ENCODE results near the gene HSPB1. TPM values are rescaled to one million over a fixed set of nuclear protein-coding genes. Genes with fewer than 3 reads are reported as not detected.
A peak's percentile ranks its signal among the peaks of the same experiment; 100 is the strongest.

Gene HSPB1
- total and polyA plus RNA-seq, 2 donors (not counting 1 experiment from before 2014, with no cell fraction given) = 70.0 to 234 TPM

DNA sequence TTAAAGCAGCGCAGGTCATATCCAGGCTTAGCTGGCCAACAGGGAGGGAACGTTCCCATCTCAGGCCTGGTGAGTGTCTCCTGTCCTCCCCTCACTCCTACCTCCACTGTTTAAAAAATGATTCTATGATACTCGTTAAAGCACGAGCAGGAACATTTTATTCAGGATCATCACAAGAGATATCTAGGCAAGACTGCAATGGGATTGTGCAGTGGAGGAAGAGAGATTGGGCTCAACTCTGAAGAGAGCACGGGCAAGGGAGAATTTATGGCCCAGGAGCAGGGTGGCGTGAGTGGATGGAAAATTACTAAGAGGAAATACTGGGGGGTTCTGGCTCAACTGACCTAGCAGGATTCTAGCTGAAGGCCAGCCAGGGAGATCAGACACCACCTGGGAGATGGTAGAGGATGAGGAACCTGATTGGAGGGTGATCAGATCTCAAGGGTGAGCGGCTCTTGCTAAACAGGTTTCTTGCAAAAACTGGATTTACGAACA lies 9.0 kb upstream of the HSPB1 start:
- H3K9me3 ChIP-seq (ENCODE audit: control insufficient read depth, insufficient read depth, low read depth, low read length) = no peaks in the 10 kb centered on the region
- peaks cover 30% of the 10 kb centered on the region for H3K4me1 ChIP-seq (ENCODE audit: control insufficient read depth, extremely low read depth, insufficient read depth, low read length)
- no peaks in the 10 kb centered on the region for H4K20me1 ChIP-seq (ENCODE audit: control insufficient read depth, extremely low read depth, insufficient read depth, low read length)
- H3K27me3 ChIP-seq (ENCODE audit: control insufficient read depth, insufficient read depth, low read length) = no peaks in the 10 kb centered on the region
- no peaks in the 10 kb centered on the region for H3K36me3 ChIP-seq (ENCODE audit: control insufficient read depth, insufficient read depth, low read length)
- no peaks in the 10 kb centered on the region for H3K79me2 ChIP-seq (ENCODE audit: control insufficient read depth, insufficient read depth, low read length)
- H3K4me3 ChIP-seq (replicated peaks in 1 of 4; ENCODE audit: control extremely low read depth in 1 of 4, insufficient read depth in 1 of 4, low read depth in 3 of 4, low read length in 4 of 4) = no peak overlapping the region
- no peak overlapping the region for H3K4me2 ChIP-seq (ENCODE audit: extremely low read depth, insufficient read depth, low read length)
- peak overlapping the region; percentile 97 for H3K27ac ChIP-seq (ENCODE audit: insufficient read depth, low read length)
- H3K9ac ChIP-seq (ENCODE audit: insufficient read depth, low read length) = no peak overlapping the region
- DNase-seq (ENCODE audit: low read depth in 2 of 2) = no peak
- no peak for TF ChIP-seq CTCF (conservative IDR thresholded peaks at IDR 0.05 in 1 of 2, IDR thresholded peaks at IDR 0.05 in 1 of 2; ENCODE audit: low read depth in 1 of 2, low read length in 2 of 2)
- TF ChIP-seq EZH2 (IDR thresholded peaks at IDR 0.05; ENCODE audit: low read length, missing control alignments) = no peak
- H2AFZ ChIP-seq (ENCODE audit: low read length) = no peak overlapping the region

GRCh38 chr7:76294344-76295024 lies 8.0 kb upstream of the HSPB1 start:
- Histone ChIP-seq H4K20me1 (ENCODE audit: control insufficient read depth, extremely low read depth, insufficient read depth, low read length) (no peaks in the 10 kb centered on the region), H3K9ac (ENCODE audit: insufficient read depth, low read length) (peak overlapping the region; percentile 64), H3K36me3 (ENCODE audit: control insufficient read depth, insufficient read depth, low read length) (no peaks in the 10 kb centered on the region), H3K4me1 (ENCODE audit: control insufficient read depth, extremely low read depth, insufficient read depth, low read length) (peaks cover 30% of the 10 kb centered on the region), H3K27ac (ENCODE audit: insufficient read depth, low read length) (peak overlapping the region; percentile 97), H3K27me3 (ENCODE audit: control insufficient read depth, insufficient read depth, low read length) (no peaks in the 10 kb centered on the region), H2AFZ (ENCODE audit: low read length) (peak overlapping the region; percentile 73), H3K9me3 (ENCODE audit: control insufficient read depth, insufficient read depth, low read depth, low read length) (no peaks in the 10 kb centered on the region), H3K4me2 (ENCODE audit: extremely low read depth, insufficient read depth, low read length) (peak overlapping the region; percentile 93), H3K4me3 (replicated peaks in 1 of 4; ENCODE audit: control extremely low read depth in 1 of 4, insufficient read depth in 1 of 4, low read depth in 3 of 4, low read length in 4 of 4) (peak overlapping the region; percentile 35 to 50 (median 39)), H3K79me2 (ENCODE audit: control insufficient read depth, insufficient read depth, low read length) (no peaks in the 10 kb centered on the region)
- TF ChIP-seq EZH2 (IDR thresholded peaks at IDR 0.05; ENCODE audit: low read length, missing control alignments) (no peak), CTCF (conservative IDR thresholded peaks at IDR 0.05 in 1 of 2, IDR thresholded peaks at IDR 0.05 in 1 of 2; ENCODE audit: low read depth in 1 of 2, low read length in 2 of 2) (no peak)
- DNase-seq (ENCODE audit: low read depth in 2 of 2) = peak; percentile 96 to 97

DNA sequence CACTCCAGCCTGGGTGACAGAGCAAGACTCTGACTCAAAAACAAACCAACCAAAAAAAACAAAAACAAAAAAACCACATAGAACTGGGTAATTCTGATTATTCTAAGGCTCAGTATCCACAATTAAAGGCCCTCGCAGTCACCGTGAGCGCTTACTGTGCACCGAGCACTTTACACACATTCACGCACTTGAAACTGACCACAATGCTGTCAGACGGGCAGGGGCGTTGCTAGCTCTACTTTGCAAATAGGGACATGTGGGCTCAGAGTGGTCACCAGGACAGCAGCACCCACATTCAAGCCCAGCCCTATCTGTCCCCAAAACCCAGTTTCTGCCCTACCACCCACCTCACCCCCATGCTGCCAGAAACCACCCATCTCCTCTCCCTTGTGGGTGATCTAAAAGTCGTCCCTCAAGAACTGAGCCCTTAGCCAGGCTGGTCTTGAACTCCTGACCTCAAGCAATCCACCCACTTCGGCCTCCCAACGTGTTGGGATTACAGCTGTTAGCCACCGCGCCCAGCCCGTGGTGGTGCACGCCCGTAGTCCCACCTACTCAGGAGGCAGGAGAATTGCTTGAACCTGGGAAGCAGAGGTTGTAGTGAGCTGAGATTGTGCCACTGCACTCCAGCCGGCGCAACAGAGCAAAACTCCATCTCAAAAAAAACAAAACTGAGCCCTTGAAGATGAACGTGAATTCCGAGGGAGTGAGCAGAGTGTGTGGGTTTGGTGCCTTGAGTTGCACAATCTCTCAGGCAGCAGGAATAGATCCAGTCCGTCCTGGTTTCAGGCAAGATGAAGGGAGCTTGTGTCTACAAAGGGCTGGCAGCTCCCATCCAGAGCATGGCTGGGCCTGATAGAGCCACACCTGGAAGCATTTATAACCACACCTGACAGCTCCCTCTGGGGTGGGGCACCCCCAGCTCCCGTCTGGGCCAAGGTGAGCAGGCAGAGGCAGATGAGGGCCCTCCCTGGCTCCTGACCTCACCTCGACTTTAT lies 5.4 kb upstream of the HSPB1 start:
- DNase-seq (ENCODE audit: low read depth in 2 of 2) = peak; percentile 89 to 91
- Histone ChIP-seq H3K9ac (ENCODE audit: insufficient read depth, low read length) (no peak overlapping the region), H3K4me2 (ENCODE audit: extremely low read depth, insufficient read depth, low read length) (no peak overlapping the region), H3K36me3 (ENCODE audit: control insufficient read depth, insufficient read depth, low read length) (no peaks in the 10 kb centered on the region), H3K4me1 (ENCODE audit: control insufficient read depth, extremely low read depth, insufficient read depth, low read length) (peaks cover 22% of the 10 kb centered on the region), H2AFZ (ENCODE audit: low read length) (no peak overlapping the region), H3K27me3 (ENCODE audit: control insufficient read depth, insufficient read depth, low read length) (no peaks in the 10 kb centered on the region), H4K20me1 (ENCODE audit: control insufficient read depth, extremely low read depth, insufficient read depth, low read length) (no peaks in the 10 kb centered on the region), H3K9me3 (ENCODE audit: control insufficient read depth, insufficient read depth, low read depth, low read length) (no peaks in the 10 kb centered on the region), H3K4me3 (replicated peaks in 1 of 4; ENCODE audit: control extremely low read depth in 1 of 4, insufficient read depth in 1 of 4, low read depth in 3 of 4, low read length in 4 of 4) (no peak overlapping the region), H3K27ac (ENCODE audit: insufficient read depth, low read length) (peak overlapping the region; percentile 13), H3K79me2 (ENCODE audit: control insufficient read depth, insufficient read depth, low read length) (no peaks in the 10 kb centered on the region)
- TF ChIP-seq CTCF (conservative IDR thresholded peaks at IDR 0.05 in 1 of 2, IDR thresholded peaks at IDR 0.05 in 1 of 2; ENCODE audit: low read depth in 1 of 2, low read length in 2 of 2) (no peak), EZH2 (IDR thresholded peaks at IDR 0.05; ENCODE audit: low read length, missing control alignments) (no peak)

All from fibroblast of lung (primary cell).